ENCODE measurements around the gene CCDC148. TPM values are rescaled to one million over a fixed set of nuclear protein-coding genes. Genes with fewer than 3 reads are reported as not detected.

The CCDC148 gene
- total RNA-seq (2014; rRNA removed; shearing (Covaris generic)) (0.13 and 0.86 TPM in 2 replicates), polyA plus RNA-seq (2016; fragmentation: Nextera tagmentation; extraction: Ambion mirVana) (0.51 and 0.64 TPM in 2 replicates)

GRCh38 chr2:158456309-158457066, at the start of gene CCDC148, which contains the start of gene PKP4:
CCDC148 (minus strand) TSS chr2:158456753; CDS start chr2:158456439, 314 bp downstream.
PKP4 (plus strand) TSS chr2:158456952; CDS start chr2:158533185, 76,233 bp downstream.
- in situ Hi-C loops (cut with MboI) = loop anchor here (25.0 kb wide), 1 partner anchor 419 kb away; no protein-coding TSS in a partner anchor
- H3K79me2 ChIP-seq (ENCODE audit: insufficient read depth) = peaks cover 35% of the 10 kb centered on the region
- DNase-seq = peak; percentile 98
- peak within 1 kb of the TSS; percentile 92 for H3K4me3 ChIP-seq
- no peaks in the 10 kb centered on the region for H3K9me3 ChIP-seq (ENCODE audit: low read depth)
- peaks cover 29% of the 10 kb centered on the region for H3K4me1 ChIP-seq (ENCODE audit: insufficient read depth)
- TF ChIP-seq EZH2phosphoT487 (IDR thresholded peaks at IDR 0.05; ENCODE audit: insufficient read depth, low read depth) (no peak), EZH2 (IDR thresholded peaks at IDR 0.05; ENCODE audit: insufficient read depth, poor library complexity, severe bottlenecking) (no peak)
- H3K9me2 ChIP-seq (ENCODE audit: insufficient read depth) = no peaks in the 10 kb centered on the region
- H2AFZ ChIP-seq = peak within 1 kb of the TSS; percentile 92
- H3K27me3 ChIP-seq (replicated peaks; ENCODE audit: insufficient read depth) = no peaks in the 10 kb centered on the region
- H3K4me2 ChIP-seq (ENCODE audit: unreplicated experiment) = peak within 1 kb of the TSS; percentile 97
- 1% methylated on average over 20 to 45 of the region's 48 CpGs for WGBS, 2 experiments (ENCODE audit: low coverage in 1 of 2, low lambda C conversion rate in 2 of 2, missing lambda C conversion rate in 2 of 2)
- H3K36me3 ChIP-seq (ENCODE audit: low read depth) = no peaks in the 10 kb centered on the region
- H3K27ac ChIP-seq = peak within 1 kb of the TSS; percentile 60
- peaks cover 14% of the 10 kb centered on the region for H3F3A ChIP-seq (ENCODE audit: insufficient read depth)
- H3K9ac ChIP-seq = peak within 1 kb of the TSS; percentile 81
- peaks cover 6% of the 10 kb centered on the region; the same call in 1 of the 2 replicates for H4K20me1 ChIP-seq (ENCODE audit: insufficient read depth)

- H3K4me3 ChIP-seq = no peak overlapping the region
- no peak for DNase-seq
- H2AFZ ChIP-seq = no peak overlapping the region
- H3F3A ChIP-seq (ENCODE audit: insufficient read depth) = peaks cover 29% of the 10 kb centered on the region
- no peaks in the 10 kb centered on the region for H3K9me2 ChIP-seq (ENCODE audit: insufficient read depth)
- H3K79me2 ChIP-seq (ENCODE audit: insufficient read depth) = peaks cover 76% of the 10 kb centered on the region
- H4K20me1 ChIP-seq (ENCODE audit: insufficient read depth) = no peaks in the 10 kb centered on the region
- peaks cover 46% of the 10 kb centered on the region for H3K4me1 ChIP-seq (ENCODE audit: insufficient read depth)
- TF ChIP-seq EZH2 (IDR thresholded peaks at IDR 0.05; ENCODE audit: insufficient read depth, poor library complexity, severe bottlenecking) (no peak), EZH2phosphoT487 (IDR thresholded peaks at IDR 0.05; ENCODE audit: insufficient read depth, low read depth) (no peak)
- H3K4me2 ChIP-seq (ENCODE audit: unreplicated experiment) = no peak overlapping the region
- no peaks in the 10 kb centered on the region for H3K27me3 ChIP-seq (replicated peaks; ENCODE audit: insufficient read depth)
- H3K9ac ChIP-seq = no peak overlapping the region
- no peaks in the 10 kb centered on the region for H3K9me3 ChIP-seq (ENCODE audit: low read depth)
- in situ Hi-C loops (cut with MboI) = no loop called here
- no peak overlapping the region for H3K27ac ChIP-seq
- H3K36me3 ChIP-seq (ENCODE audit: low read depth) = no peaks in the 10 kb centered on the region
- 95% methylated on average over 4 of the region's 4 CpGs for WGBS, 2 experiments (ENCODE audit: low coverage in 1 of 2, low lambda C conversion rate in 2 of 2, missing lambda C conversion rate in 2 of 2)
Measured at GRCh38 chr2:158505448-158505934, 48.9 kb upstream of the CCDC148 start.

GRCh38 chr2:158504088-158504487, 47.5 kb upstream of the CCDC148 start:
- no peak for DNase-seq
- peaks cover 81% of the 10 kb centered on the region for H3K79me2 ChIP-seq (ENCODE audit: insufficient read depth)
- H3K4me3 ChIP-seq = no peak overlapping the region
- peaks cover 25% of the 10 kb centered on the region for H3F3A ChIP-seq (ENCODE audit: insufficient read depth)
- H3K4me2 ChIP-seq (ENCODE audit: unreplicated experiment) = no peak overlapping the region
- no peaks in the 10 kb centered on the region for H3K36me3 ChIP-seq (ENCODE audit: low read depth)
- no peak overlapping the region for H3K27ac ChIP-seq
- no peaks in the 10 kb centered on the region for H3K27me3 ChIP-seq (replicated peaks; ENCODE audit: insufficient read depth)
- TF ChIP-seq EZH2phosphoT487 (IDR thresholded peaks at IDR 0.05; ENCODE audit: insufficient read depth, low read depth) = no peak
- TF ChIP-seq EZH2 (IDR thresholded peaks at IDR 0.05; ENCODE audit: insufficient read depth, poor library complexity, severe bottlenecking) = no peak
- WGBS, 2 experiments (ENCODE audit: low coverage in 1 of 2, low lambda C conversion rate in 2 of 2, missing lambda C conversion rate in 2 of 2) = 97 to 100% methylated on average over 3 of the region's 3 CpGs
- H3K9me3 ChIP-seq (ENCODE audit: low read depth) = no peaks in the 10 kb centered on the region
- no peak overlapping the region for H2AFZ ChIP-seq
- in situ Hi-C loops (cut with MboI) = no loop called here
- no peaks in the 10 kb centered on the region for H4K20me1 ChIP-seq (ENCODE audit: insufficient read depth)
- H3K4me1 ChIP-seq (ENCODE audit: insufficient read depth) = peaks cover 48% of the 10 kb centered on the region
- H3K9ac ChIP-seq = no peak overlapping the region
- H3K9me2 ChIP-seq (ENCODE audit: insufficient read depth) = no peaks in the 10 kb centered on the region

GRCh38 chr2:158502974-158503373, 46.4 kb upstream of the CCDC148 start:
- Histone ChIP-seq H3K79me2 (ENCODE audit: insufficient read depth) (peaks cover 75% of the 10 kb centered on the region), H3K4me2 (ENCODE audit: unreplicated experiment) (peak overlapping the region; percentile 60), H3K9me3 (ENCODE audit: low read depth) (no peaks in the 10 kb centered on the region), H3K9ac (peak overlapping the region; percentile 14), H4K20me1 (ENCODE audit: insufficient read depth) (no peaks in the 10 kb centered on the region), H3K4me3 (peak overlapping the region; percentile 13), H3K27me3 (replicated peaks; ENCODE audit: insufficient read depth) (no peaks in the 10 kb centered on the region), H3F3A (ENCODE audit: insufficient read depth) (peaks cover 35% of the 10 kb centered on the region), H2AFZ (no peak overlapping the region), H3K36me3 (ENCODE audit: low read depth) (no peaks in the 10 kb centered on the region), H3K27ac (peak overlapping the region; percentile 57), H3K9me2 (ENCODE audit: insufficient read depth) (no peaks in the 10 kb centered on the region), H3K4me1 (ENCODE audit: insufficient read depth) (peaks cover 58% of the 10 kb centered on the region)
- 2 to 3% methylated on average over 2 of the region's 2 CpGs for WGBS, 2 experiments (ENCODE audit: low coverage in 1 of 2, low lambda C conversion rate in 2 of 2, missing lambda C conversion rate in 2 of 2)
- in situ Hi-C loops (cut with MboI) = no loop called here
- peak; percentile 77 for DNase-seq
- TF ChIP-seq EZH2 (IDR thresholded peaks at IDR 0.05; ENCODE audit: insufficient read depth, poor library complexity, severe bottlenecking) (no peak), EZH2phosphoT487 (IDR thresholded peaks at IDR 0.05; ENCODE audit: insufficient read depth, low read depth) (0 out of 2 replicates have a peak, but pooled peaks have one; percentile 33)

Measured in GM23248 (cell line).